Left colon (tissue), 2 donors: ENCODE measurements around the gene GDI2. TPM values are rescaled to one million over a fixed set of nuclear protein-coding genes. Genes with fewer than 3 reads are reported as not detected.
"Not testable (repeated sequence)": the region's sequence is repeated elsewhere in the genome, so short reads cannot be mapped to it uniquely, and the experiment has no call there.

Experiments used
- ATAC-seq: fragments of 200-7000 bp; cut with Tn5 transposase; one replicate; pipeline ENCODE4 v1.9.1; 2020; ENCODE audit warnings: mild to moderate bottlenecking, moderate library complexity
- DNase-seq, 2 donors: peaks; one replicate each; pipeline ENCODE4 v3.0.0-alpha.2; 2020
- intact Hi-C, 2 donors: fragments of 100-400 bp; cut with DNase I in 1 of 2; cut with micrococcal nuclease in 1 of 2; formaldehyde crosslinking; loops; one replicate each; pipeline versions ENCODE4 v1.11.2 to v1.14.0; 2022; cut with DNase I, micrococcal nuclease
- total RNA-seq, 2 donors: library from RNA; stranded (reverse); fragmentation: NEBNext Ultra II Directional; extraction: Animal tissue kit (Norgen Biotek cat#: 25700); gene quantifications; one replicate each; pipeline ENCODE4 v1.2.1, GENCODE V29; 2021
- donor health status: DM: no; HTN: no; CAD: no.
- donor health status: DM: yes; HTN: yes; CAD: no.

GDI2 gene
- total RNA-seq, 2 donors from 2014 or later, result 211 to 218 TPM

GRCh38 chr10:5830629-5831445 lies 17.6 kb upstream of the GDI2 start:
- no peak for DNase-seq
- ATAC-seq, result no peak
- intact Hi-C loops, result no loop called here

GRCh38 chr10:5829267-5829666 lies 16.0 kb upstream of the GDI2 start:
- ATAC-seq, result no peak
- no peak for DNase-seq
- intact Hi-C loops, result no loop called here

- intact Hi-C loops, result no loop called here
- DNase-seq, result no peak
Measured at GRCh38 chr10:5828725-5829124, 15.5 kb upstream of the GDI2 start.

GRCh38 chr10:5827841-5828240 lies 14.6 kb upstream of the GDI2 start:
- intact Hi-C loops, result no loop called here
- ATAC-seq, result no peak
- DNase-seq, result no peak

More at GRCh38 chr10:5828725-5829124, 15.5 kb upstream of the GDI2 start:
- no peak for ATAC-seq

GRCh38 chr10:5826511-5826910 lies 13.3 kb upstream of the GDI2 start:
- DNase-seq, intact Hi-C loops, ATAC-seq: not testable (repeated sequence)

DNA sequence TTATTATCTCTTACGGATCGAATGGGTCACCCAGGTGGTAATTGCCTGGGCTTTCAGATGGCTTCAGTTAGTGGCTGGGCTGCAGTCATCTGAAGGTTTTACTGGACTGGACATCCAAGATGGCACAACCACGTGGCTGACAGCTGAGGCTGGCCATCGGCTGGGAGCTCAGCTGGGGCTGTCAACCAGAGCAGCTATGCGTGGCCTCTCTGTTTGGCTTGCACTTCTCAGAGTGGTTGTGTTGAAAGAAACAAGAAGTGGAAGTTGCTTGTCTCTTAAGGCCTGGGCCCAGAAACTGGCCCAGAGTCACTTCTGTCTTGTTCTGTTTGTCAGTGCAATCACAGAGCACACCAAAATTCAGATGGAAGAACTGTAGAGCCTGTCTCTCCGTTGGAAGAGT lies 5.7 kb upstream of the GDI2 start:
- ATAC-seq, result no peak
- intact Hi-C loops, result loop anchor here in 1 of 2 donors (10.0 kb wide), 1 partner anchor 56 kb away; no protein-coding TSS in a partner anchor
- DNase-seq, result no peak

- ATAC-seq, result no peak
- intact Hi-C loops, result loop anchor here in 1 of 2 donors (10.0 kb wide), 1 partner anchor 57 kb away; no protein-coding TSS in a partner anchor
Measured at GRCh38 chr10:5818048-5818331, 4.8 kb upstream of the GDI2 start.

DNA sequence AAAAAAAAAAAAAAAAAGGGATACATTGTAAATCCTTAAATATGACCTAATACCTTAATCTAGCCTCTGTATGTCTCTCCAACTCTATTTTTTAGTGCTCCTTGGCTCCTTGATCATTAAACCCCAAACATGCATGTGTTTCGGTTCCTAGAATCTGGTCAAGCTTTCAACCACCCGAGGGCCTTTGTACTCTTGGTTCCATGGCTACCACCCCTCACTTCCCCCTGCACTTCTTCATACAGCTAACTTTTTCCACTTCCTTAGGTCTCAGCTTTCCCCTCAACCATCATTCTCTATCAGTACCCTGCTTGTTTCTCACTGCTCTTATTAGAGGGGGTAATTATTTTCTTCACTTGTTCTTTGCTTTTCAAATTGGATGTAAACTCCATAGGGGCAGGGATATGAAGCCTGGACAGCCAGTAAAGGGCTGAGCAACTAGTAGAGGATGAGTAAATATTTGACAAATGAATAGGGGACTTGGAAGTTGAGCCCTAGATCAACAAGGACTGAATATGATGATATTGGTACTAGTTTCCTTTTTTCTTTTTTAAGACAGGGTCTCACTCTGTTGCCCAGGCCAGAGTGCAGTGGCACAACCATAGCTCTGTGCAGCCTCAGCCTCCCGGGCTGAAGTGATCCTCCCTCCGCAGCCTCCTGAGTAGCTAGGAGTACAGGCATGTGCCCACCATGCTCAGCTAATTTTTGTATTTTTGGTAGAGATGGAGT lies 4.3 kb upstream of the GDI2 start:
- no peak for DNase-seq
- intact Hi-C loops, result loop anchor here in 1 of 2 donors (10.0 kb wide), 1 partner anchor 57 kb away; no protein-coding TSS in a partner anchor
- no peak for ATAC-seq

More at GRCh38 chr10:5818048-5818331, 4.8 kb upstream of the GDI2 start:
- DNase-seq, result no peak

- intact Hi-C loops, result loop anchor here in 1 of 2 donors (10.0 kb wide), 1 partner anchor 59 kb away; no protein-coding TSS in a partner anchor
- DNase-seq (no peak), ATAC-seq (no peak)
Measured at GRCh38 chr10:5816170-5816569, 2.9 kb upstream of the GDI2 start.

DNA sequence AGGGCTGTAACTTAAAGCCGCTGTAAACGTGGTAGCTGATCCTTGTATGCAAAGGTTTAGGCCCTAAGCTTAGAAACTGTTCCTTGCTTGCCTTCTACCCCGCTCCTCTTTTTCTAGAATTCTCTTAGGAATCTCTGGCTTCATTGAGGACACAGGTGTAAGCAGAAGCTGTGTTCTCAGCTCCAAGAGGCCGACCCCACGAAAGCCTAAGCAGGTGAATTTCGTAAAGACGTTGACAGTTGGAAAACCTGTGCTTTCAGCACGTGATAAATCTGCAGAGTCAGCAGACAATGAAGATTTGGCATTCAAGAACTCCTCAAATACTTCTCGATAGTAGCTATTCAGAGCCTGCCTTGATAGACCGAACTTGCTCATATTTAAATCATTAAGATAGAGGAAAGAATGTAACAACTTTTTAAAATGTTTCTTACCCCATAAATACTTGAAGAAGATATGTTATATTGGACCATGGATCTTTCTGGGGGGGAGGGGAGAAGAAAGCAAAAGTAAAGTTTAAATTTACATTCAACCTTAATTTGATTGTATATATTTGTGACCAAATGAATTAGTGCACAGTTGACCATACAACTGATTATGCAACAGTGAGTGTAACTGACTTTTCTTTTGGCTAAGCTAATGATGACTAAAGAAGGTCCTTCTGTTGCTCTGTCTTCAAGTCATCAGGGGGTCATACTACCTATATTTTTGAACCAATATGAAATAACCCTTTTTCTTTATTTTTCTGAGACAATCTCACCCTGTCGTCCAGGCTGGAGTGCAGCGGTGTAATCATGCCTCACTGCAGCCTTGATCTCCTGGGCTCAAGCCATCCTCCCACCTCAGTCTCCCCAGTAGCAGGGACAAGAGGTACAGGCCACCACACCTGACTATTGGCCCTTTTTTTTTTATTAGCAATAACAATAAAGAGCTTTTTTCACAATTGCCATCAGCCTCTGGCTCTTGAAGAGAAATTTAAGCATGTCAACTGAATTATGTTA lies 1.2 kb upstream of the GDI2 start:
- DNase-seq (no peak), ATAC-seq (no peak)
- intact Hi-C loops, result loop anchor here in 1 of 2 donors (10.0 kb wide), 1 partner anchor 60 kb away; no protein-coding TSS in a partner anchor

- no peak for DNase-seq
- intact Hi-C loops, result loop anchor here in 1 of 2 donors (10.0 kb wide), 1 partner anchor 62 kb away; no protein-coding TSS in a partner anchor
- peak; percentile 26 for ATAC-seq
Measured at GRCh38 chr10:5813091-5813340, 218 bp downstream of the GDI2 start.

DNA sequence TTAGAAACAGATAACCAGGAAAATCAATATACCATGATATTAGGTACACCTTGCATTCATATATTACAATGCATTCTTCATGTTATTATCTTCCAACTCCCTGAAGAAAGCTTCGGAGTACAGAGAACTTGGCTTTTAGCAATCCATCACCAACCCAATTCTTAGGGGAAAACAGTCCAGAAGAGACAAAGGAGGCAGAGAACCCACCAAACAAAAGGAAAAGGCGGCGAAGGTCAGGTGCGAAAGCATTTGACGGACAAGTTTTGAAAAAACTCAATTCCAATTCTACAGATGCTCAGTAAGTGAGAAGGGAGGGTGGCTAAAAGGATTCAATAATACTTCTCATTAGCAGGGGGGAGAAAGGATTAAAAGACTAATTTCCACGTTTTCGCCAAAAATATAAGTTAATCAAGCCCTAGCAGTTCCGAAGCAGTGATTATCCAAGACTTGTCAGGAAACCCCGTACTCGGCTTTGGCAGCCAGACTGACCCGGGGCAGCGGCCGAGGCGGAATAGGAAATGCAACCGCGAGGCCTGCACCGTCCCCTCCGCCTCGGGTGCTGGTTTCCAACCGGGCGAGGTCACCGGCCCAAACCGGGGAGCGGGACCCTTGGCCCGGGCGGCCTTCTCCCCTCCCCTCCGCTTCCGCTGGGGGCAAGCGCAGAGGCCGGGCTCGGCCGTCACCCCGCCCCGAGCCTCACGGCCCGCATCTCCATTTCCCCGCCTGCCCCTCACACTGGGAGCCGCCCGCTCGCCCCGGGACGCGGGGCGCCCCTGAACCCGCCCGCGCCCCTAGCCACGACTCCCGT lies 747 bp downstream of the GDI2 start:
- intact Hi-C loops, result loop anchor here in 1 of 2 donors (10.0 kb wide), 1 partner anchor 62 kb away; no protein-coding TSS in a partner anchor
- ATAC-seq, result peak; percentile 44

DNA sequence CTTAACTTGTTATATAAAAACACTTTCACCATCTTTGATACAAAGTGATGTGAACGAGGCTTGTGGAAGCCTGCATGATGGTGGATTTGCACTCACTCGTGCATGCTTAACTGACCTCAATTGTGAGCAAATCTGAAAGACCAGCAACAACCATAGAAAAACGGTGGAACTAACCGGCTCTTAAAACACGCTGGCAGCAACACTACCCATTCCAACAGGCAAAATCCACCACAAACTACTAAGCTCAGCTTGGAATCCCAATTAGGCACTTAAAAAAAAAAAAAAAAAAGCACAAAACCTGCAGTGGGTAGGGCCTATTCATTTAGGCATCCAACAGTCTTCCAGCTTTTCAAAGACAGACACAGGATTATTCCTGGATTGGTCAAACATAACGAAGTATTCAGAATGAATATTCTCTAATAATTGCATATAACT lies 1.8 kb downstream of the GDI2 start:
- ATAC-seq, result no peak
- intact Hi-C loops, result loop anchor here in 1 of 2 donors (10.0 kb wide), 1 partner anchor 63 kb away; no protein-coding TSS in a partner anchor
- DNase-seq, result no peak

More for the DNA sequence above, 747 bp downstream of the GDI2 start:
- peak; percentile 38 to 67 for DNase-seq

GRCh38 chr10:5810225-5810624 lies 3.0 kb downstream of the GDI2 start:
- no peak for ATAC-seq
- no peak for DNase-seq
- intact Hi-C loops, result loop anchor here in 1 of 2 donors (10.0 kb wide), 1 partner anchor 65 kb away; no protein-coding TSS in a partner anchor

- DNase-seq (no peak), ATAC-seq (no peak)
- intact Hi-C loops, result loop anchor here in 1 of 2 donors (10.0 kb wide), 1 partner anchor 65 kb away; no protein-coding TSS in a partner anchor
Measured at GRCh38 chr10:5809527-5810154, 3.6 kb downstream of the GDI2 start.

DNA sequence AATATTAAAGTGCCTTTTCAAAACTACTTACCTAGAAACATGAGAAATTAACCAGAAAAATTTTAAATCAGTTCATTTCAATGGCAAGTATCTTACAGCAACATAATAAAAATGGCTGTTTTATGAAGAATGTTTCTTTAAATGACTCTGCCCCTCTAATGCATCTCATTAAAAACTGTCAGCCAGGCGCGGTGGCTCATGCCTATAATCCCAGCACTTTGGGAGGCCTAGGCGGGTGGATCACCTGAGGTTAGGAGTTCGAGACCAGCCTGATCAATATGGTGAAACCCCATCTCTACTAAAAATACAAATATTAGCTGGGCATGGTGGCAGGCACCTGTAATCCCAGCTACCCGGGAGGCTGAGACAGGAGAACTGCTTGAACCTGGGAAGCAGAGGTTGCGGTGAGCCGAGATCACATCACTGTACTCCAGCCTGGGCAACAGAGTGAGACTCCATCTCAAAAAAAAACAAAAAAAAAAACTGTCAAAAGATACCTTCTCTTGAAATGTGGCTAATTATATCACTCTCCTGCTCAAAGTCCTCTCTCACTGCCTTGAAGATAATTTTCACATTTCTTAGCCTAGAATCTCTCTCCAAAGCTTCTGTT lies 4.3 kb downstream of the GDI2 start:
- ATAC-seq, intact Hi-C loops, DNase-seq: not testable (repeated sequence)

GRCh38 chr10:5806745-5807144 lies 6.5 kb downstream of the GDI2 start:
- DNase-seq, result no peak
- peak; percentile 38 for ATAC-seq
- intact Hi-C loops, result no loop called here
